ENCODE data around the gene MAPK7. TPM values are rescaled to one million over a fixed set of nuclear protein-coding genes. Genes with fewer than 3 reads are reported as not detected.

The MAPK7 gene
- total and polyA plus RNA-seq, 2 donors (not counting 1 experiment from before 2014, with no cell fraction given): 12.8 to 18.8 TPM

DNA sequence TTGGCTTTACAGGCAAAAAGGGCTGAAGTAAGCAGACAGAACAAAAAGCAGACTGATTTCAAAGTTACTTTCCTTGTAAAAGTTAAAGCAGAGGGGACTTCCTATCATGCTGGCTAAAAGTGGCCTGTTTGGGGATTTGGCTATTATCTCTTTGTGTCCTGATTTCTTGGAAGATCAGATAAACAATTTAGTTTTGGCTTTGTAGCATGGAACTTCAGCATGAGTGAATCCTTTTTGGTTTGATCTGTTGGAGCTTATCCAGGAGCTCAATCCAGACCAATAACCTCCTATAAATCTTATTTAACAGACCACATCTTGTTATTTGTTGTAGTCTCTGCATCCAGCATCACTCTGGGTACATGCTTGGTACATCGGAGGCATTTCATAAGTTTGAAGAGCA, 23.9 kb downstream of the MAPK7 start:
- Histone ChIP-seq H3K9me3 (ENCODE audit: control insufficient read depth, insufficient read depth, low read depth, low read length) (no peaks in the 10 kb centered on the region), H3K27me3 (ENCODE audit: control insufficient read depth, insufficient read depth, low read length) (no peaks in the 10 kb centered on the region), H3K4me1 (ENCODE audit: control insufficient read depth, extremely low read depth, insufficient read depth, low read length) (peaks cover 6% of the 10 kb centered on the region), H3K9ac (ENCODE audit: insufficient read depth, low read length) (no peak overlapping the region), H3K79me2 (ENCODE audit: control insufficient read depth, insufficient read depth, low read length) (no peaks in the 10 kb centered on the region), H4K20me1 (ENCODE audit: control insufficient read depth, extremely low read depth, insufficient read depth, low read length) (no peaks in the 10 kb centered on the region), H3K27ac (ENCODE audit: insufficient read depth, low read length) (no peak overlapping the region), H3K36me3 (ENCODE audit: control insufficient read depth, insufficient read depth, low read length) (no peaks in the 10 kb centered on the region), H2AFZ (ENCODE audit: low read length) (no peak overlapping the region), H3K4me3 (replicated peaks in 1 of 4; ENCODE audit: control extremely low read depth in 1 of 4, insufficient read depth in 1 of 4, low read depth in 3 of 4, low read length in 4 of 4) (no peak overlapping the region), H3K4me2 (ENCODE audit: extremely low read depth, insufficient read depth, low read length) (no peak overlapping the region)
- DNase-seq (ENCODE audit: low read depth in 2 of 2): no peak
- TF ChIP-seq, protein P1, sequence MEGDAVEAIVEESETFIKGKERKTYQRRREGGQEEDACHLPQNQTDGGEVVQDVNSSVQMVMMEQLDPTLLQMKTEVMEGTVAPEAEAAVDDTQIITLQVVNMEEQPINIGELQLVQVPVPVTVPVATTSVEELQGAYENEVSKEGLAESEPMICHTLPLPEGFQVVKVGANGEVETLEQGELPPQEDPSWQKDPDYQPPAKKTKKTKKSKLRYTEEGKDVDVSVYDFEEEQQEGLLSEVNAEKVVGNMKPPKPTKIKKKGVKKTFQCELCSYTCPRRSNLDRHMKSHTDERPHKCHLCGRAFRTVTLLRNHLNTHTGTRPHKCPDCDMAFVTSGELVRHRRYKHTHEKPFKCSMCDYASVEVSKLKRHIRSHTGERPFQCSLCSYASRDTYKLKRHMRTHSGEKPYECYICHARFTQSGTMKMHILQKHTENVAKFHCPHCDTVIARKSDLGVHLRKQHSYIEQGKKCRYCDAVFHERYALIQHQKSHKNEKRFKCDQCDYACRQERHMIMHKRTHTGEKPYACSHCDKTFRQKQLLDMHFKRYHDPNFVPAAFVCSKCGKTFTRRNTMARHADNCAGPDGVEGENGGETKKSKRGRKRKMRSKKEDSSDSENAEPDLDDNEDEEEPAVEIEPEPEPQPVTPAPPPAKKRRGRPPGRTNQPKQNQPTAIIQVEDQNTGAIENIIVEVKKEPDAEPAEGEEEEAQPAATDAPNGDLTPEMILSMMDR (conservative IDR thresholded peaks at IDR 0.05 in 1 of 2, IDR thresholded peaks at IDR 0.05 in 1 of 2; ENCODE audit: low read depth in 1 of 2, low read length in 2 of 2): no peak
- no peak for TF ChIP-seq EZH2 (IDR thresholded peaks at IDR 0.05; ENCODE audit: low read length, missing control alignments)

DNA sequence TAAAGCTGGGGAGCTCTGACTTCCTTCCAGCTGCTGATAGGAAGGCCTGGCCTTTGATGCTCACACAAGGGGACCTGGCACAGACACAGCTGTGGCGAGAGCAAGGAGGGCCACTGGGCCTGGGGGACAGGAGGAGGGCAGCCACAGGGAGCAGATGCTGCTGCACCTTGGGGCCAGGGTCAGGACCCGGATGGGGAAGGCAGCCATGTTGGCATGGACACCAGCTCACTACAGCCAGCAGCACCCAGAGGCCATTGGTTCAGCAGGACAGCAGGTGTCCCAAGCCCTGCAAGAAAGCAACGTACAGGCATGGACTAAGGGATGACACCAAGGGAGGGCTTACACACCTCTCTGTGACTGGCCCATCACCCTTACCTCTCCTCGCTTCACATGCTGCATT, 24.7 kb downstream of the MAPK7 start:
- H3K36me3 ChIP-seq (ENCODE audit: control insufficient read depth, insufficient read depth, low read length): no peaks in the 10 kb centered on the region
- TF ChIP-seq, protein P1 (conservative IDR thresholded peaks at IDR 0.05 in 1 of 2, IDR thresholded peaks at IDR 0.05 in 1 of 2; ENCODE audit: low read depth in 1 of 2, low read length in 2 of 2): no peak
- no peak for TF ChIP-seq EZH2 (IDR thresholded peaks at IDR 0.05; ENCODE audit: low read length, missing control alignments)
- peaks cover 6% of the 10 kb centered on the region for H3K4me1 ChIP-seq (ENCODE audit: control insufficient read depth, extremely low read depth, insufficient read depth, low read length)

DNA sequence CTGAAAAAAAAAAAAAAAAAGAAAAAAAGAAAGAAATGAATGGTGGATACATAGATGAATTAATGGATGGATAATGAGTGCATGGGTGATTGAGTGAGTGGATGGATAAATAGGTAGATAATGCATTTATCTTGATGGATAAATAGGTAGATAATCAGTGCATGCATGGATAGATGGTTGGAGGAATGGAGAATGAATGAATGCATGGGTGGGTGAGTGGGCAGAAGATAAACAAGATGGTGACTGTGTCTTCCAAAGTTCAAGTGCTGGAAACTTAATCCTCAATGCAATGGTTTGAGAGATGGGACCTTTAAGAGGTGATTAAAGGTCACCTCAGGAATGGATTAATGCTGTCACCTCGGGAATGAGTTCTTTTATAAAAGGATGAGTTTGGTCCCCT, 26.0 kb downstream of the MAPK7 start:
- Histone ChIP-seq H3K79me2 (ENCODE audit: control insufficient read depth, insufficient read depth, low read length) (no peaks in the 10 kb centered on the region), H3K4me1 (ENCODE audit: control insufficient read depth, extremely low read depth, insufficient read depth, low read length) (no peaks in the 10 kb centered on the region), H3K4me3 (replicated peaks in 1 of 4; ENCODE audit: control extremely low read depth in 1 of 4, insufficient read depth in 1 of 4, low read depth in 3 of 4, low read length in 4 of 4) (no peak overlapping the region), H3K27me3 (ENCODE audit: control insufficient read depth, insufficient read depth, low read length) (no peaks in the 10 kb centered on the region), H4K20me1 (ENCODE audit: control insufficient read depth, extremely low read depth, insufficient read depth, low read length) (no peaks in the 10 kb centered on the region), H3K4me2 (ENCODE audit: extremely low read depth, insufficient read depth, low read length) (no peak overlapping the region), H3K9ac (ENCODE audit: insufficient read depth, low read length) (no peak overlapping the region), H3K36me3 (ENCODE audit: control insufficient read depth, insufficient read depth, low read length) (no peaks in the 10 kb centered on the region), H3K9me3 (ENCODE audit: control insufficient read depth, insufficient read depth, low read depth, low read length) (no peaks in the 10 kb centered on the region), H3K27ac (ENCODE audit: insufficient read depth, low read length) (no peak overlapping the region), H2AFZ (ENCODE audit: low read length) (no peak overlapping the region)
- TF ChIP-seq EZH2 (IDR thresholded peaks at IDR 0.05; ENCODE audit: low read length, missing control alignments): no peak
- TF ChIP-seq, protein P1 (conservative IDR thresholded peaks at IDR 0.05 in 1 of 2, IDR thresholded peaks at IDR 0.05 in 1 of 2; ENCODE audit: low read depth in 1 of 2, low read length in 2 of 2): no peak
- no peak for DNase-seq (ENCODE audit: low read depth in 2 of 2)

More for the DNA sequence above, 24.7 kb downstream of the MAPK7 start:
- no peak overlapping the region for H3K27ac ChIP-seq (ENCODE audit: insufficient read depth, low read length)
- H3K9me3 ChIP-seq (ENCODE audit: control insufficient read depth, insufficient read depth, low read depth, low read length): no peaks in the 10 kb centered on the region
- no peak overlapping the region for H2AFZ ChIP-seq (ENCODE audit: low read length)
- DNase-seq (ENCODE audit: low read depth in 2 of 2): no peak
- no peaks in the 10 kb centered on the region for H4K20me1 ChIP-seq (ENCODE audit: control insufficient read depth, extremely low read depth, insufficient read depth, low read length)
- H3K4me3 ChIP-seq (replicated peaks in 1 of 4; ENCODE audit: control extremely low read depth in 1 of 4, insufficient read depth in 1 of 4, low read depth in 3 of 4, low read length in 4 of 4): no peak overlapping the region
- H3K27me3 ChIP-seq (ENCODE audit: control insufficient read depth, insufficient read depth, low read length): no peaks in the 10 kb centered on the region
- H3K4me2 ChIP-seq (ENCODE audit: extremely low read depth, insufficient read depth, low read length): no peak overlapping the region
- no peak overlapping the region for H3K9ac ChIP-seq (ENCODE audit: insufficient read depth, low read length)
- H3K79me2 ChIP-seq (ENCODE audit: control insufficient read depth, insufficient read depth, low read length): no peaks in the 10 kb centered on the region

Data from fibroblast of lung (primary cell).